GM10847 (cell line): Measurements from ENCODE around the gene SLC37A4.

ENCODE experiments used
- POLR2A ChIP-seq: IDR thresholded peaks from 2 replicates; pipeline ENCODE4 v1.6.1; 2011; ENCODE audit not compliant: insufficient read length; ENCODE audit errors: extremely low read depth

Gene SLC37A4

DNA sequence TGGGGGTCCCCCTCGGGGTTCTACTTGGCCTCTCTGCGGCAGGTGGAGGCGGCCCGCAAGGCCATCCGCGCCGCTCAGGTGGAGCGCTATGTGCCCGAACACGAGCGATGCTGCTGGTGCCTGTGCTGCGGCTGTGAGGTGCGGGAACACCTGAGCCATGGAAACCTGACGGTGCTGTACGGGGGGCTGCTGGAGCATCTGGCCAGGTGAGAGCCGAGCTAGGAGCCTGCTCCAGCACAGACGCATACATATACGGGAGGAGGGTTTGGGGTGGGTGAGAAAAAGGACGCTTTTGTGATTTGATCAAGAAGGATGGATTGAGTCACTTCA, 32.3 kb downstream of the SLC37A4 start:
- no peak for TF ChIP-seq POLR2A

DNA sequence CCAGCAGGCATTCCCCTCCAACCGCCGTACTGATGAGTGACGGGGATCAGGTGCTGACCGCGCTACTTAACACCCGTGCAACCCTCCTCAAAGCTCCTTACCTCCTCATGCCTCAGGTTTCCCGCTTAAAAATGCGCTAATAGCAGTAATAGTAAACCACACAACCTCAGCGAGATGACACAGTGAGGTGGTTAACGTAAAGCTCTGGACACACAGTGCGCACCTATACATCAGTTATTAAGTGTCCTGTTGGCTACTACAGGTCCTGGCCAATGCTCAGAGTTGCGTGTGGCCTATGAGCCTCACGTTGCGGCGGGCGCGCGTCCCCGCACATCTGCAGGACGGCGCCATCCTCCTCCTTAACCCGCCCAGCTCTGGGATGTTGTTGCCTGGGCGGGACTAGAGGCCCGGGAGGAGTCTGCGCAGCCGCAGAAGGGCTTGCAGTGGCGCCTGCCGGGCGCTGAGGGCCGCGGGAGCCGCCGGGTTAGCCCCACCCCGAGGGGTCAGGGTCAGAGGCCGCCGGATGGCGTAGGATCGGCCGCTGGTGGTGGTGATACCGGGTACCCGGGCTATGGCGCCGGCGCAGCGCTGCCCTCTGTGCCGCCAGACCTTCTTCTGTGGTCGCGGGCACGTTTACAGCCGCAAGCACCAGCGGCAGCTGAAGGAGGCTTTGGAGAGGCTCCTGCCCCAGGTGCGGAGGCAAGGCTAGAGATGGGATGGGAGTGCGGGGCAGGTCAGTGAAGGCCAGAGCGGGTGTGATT, 32.9 kb downstream of the SLC37A4 start, which contains the start of gene CENATAC:
CENATAC (plus strand) TSS at position 512 of the 761 bp plus-strand sequence; CDS start at position 572, 60 bp downstream.
- peak; percentile 93 for TF ChIP-seq POLR2A

DNA sequence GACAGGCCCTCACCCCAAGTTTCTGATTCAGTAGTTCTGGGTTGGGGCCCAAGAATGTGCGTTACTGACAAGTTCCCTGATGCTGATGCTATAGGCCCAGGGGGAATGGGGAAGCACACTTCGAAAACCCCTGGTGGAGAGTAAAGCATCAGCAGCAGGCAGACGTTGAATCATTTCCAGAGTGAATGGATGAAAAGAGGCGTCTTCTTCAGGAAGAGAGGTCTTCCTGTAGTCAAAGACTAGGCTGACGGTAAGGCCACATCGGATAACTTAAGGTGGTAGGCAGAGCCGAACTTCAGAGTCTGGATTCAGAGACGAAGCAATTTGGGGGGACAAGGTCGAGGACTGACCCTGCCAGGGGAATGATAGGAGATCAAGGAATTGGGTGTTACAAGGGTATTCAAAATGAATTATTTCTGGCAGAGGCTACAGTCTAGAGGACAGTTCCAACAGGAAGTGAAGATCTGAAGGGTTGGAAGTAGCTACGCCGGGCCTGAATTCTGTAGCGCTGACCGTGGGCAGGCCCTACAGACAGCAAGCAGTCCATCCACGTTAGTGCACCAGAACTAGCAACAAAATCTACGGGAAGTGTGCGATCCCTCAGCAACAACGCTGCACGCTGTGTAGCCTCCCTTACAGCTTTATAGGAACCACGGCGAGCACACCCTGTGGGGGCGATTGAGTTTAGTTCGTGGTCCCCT, 33.6 kb downstream of the SLC37A4 start:
- TF ChIP-seq POLR2A = no peak

DNA sequence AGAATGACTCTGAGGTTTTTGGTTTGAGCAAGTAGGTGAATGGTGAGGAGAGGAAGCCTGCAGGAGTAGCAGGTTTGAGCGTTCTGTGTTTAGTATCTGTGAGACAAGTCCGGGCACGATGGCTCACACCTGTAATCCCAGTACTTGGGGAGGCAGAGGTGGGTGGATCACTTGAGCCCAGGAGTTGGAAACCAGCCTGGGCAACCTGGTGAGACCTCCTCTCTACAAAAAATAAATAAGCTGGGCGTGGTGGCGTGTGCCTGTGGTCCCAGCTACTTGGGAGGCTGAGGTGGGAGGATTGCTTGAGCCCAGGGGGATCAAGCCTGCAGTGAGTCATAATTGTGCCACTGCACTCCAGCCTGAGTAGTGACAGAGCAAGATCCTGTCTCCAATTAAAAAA, 42.4 kb downstream of the SLC37A4 start:
- no peak for TF ChIP-seq POLR2A

DNA sequence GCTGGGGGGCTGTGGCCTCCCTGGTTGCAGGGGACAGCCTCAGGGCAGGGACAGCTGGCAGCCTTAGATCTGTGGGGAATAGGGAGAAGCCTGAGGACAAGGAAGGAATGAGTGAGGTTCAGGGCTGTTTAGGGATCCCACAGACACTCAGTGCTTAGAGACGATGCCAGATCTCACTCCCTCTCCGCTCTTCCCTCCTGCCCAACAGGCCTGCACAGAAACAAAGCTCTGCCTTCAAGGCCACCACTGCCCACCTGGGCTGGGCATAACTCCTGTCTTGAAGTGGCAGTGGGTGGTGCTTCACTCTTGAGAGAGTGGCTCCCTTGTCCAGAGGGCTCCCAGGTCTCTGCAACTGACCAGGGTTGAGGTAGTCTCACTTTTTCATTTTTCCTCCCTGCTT, 45.9 kb downstream of the SLC37A4 start:
- no peak for TF ChIP-seq POLR2A

DNA sequence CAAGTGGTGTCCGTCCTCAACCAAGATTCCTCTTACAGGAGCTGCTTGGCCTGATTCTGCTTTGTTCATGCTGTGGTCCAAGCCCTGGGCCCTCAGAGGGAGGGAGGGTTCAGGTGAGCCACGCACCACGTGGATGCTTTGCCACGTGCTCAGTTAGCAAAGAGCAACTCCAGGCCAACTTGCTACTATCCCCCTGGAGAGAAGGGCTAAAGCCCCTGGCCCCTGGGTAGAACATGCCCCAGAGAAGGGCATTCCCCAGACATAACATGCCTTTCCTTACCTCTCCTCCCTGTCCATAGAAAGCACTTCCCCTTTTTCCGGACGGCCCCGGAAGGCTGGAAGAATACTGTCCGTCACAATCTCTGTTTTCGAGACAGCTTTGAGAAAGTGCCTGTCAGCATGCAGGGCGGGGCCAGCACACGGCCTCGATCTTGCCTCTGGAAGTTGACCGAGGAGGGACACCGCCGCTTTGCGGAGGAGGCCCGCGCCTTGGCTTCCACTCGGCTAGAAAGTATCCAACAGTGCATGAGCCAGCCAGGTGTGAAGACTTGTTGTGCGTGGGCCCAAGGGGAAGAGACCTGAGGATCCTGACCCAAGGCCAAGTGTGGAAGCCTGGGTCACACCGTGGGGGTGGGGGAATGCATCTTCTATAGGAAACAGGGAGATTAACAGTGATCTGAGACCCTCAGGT, 50.3 kb downstream of the SLC37A4 start:
- TF ChIP-seq POLR2A = no peak

DNA sequence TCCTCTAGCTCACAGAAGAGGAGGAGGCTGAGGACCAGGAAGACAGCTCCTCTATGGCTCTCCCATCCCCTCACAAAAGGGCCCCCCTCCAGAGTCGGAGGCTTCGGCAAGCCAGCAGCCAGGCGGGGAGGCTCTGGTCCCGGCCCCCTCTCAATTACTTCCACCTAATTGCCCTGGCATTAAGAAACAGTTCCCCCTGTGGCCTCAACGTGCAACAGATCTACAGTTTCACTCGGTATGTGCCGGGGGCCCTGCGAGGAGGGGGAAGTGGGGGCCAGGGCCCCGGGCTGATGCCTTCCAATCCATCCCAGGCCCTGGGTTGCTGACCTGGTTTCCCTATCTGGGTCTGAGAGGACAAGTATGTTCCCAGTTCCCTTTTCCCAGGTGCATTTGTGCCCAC, 51.2 kb downstream of the SLC37A4 start:
- no peak for TF ChIP-seq POLR2A

DNA sequence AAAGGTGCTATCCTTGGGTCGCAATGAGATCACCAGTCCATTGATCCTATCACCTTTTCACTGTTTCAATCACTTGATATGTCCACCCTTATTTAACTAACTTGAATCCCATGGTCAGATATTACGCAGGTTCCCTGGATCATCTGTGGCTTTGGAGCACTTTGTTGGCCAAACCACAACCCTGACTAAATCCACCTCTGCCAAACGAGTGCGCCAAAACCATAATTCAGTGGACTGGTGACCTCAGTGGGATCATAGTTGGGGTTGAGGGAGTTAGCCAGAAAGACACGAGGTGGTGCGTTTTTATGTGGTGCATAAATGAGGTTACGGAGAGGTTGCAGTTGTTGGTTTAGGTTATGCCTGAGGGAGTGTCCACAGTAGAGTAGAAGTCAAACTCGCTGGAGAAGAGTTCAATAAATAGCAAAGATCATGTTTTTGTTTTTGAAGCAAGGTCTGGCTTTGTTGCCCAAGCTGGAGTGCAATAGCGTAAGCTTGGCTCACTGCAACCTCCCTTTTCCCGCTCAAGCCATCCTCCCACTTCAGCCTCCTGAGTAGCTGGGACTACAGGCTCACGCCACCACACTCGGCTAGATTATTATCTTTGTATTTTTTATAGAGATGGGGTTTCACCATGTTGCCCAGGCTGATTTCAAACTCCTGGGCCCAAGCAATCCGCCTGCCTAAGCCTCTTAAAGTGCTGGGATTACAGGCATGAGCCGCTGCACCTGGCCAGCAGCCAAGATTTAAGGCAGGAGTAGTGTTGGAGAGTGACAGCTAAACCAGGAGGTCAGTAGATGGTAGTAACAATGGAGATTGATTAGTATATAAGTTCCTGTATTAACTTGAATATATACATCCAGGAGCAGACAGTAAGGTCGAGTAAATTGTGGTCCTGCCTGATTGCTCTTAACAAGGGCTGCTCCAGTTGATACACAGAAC, 54.6 kb downstream of the SLC37A4 start:
- TF ChIP-seq POLR2A = no peak
